ENCODE measurements around the gene CPT2. TPM values are rescaled to one million over a fixed set of nuclear protein-coding genes. Genes with fewer than 3 reads are reported as not detected.

Gene CPT2
- 30.2 TPM for total RNA-seq

GRCh38 chr1:53196485-53197290 is at the start of gene CPT2:
CPT2 (plus strand) TSS chr1:53196824; CDS start chr1:53196944, 120 bp downstream.
- DNase-seq (ENCODE audit: low read depth in 2 of 3, low spot score in 2 of 3), result peak; percentile 58 to 93 (median 87)

- DNase-seq (ENCODE audit: low read depth in 2 of 3, low spot score in 2 of 3), result no peak
Measured at GRCh38 chr1:53147174-53147573, 49.5 kb upstream of the CPT2 start.

GRCh38 chr1:53148123-53148522 is 48.5 kb upstream of the CPT2 start:
- DNase-seq (ENCODE audit: low read depth in 2 of 3, low spot score in 2 of 3), result no peak

DNA sequence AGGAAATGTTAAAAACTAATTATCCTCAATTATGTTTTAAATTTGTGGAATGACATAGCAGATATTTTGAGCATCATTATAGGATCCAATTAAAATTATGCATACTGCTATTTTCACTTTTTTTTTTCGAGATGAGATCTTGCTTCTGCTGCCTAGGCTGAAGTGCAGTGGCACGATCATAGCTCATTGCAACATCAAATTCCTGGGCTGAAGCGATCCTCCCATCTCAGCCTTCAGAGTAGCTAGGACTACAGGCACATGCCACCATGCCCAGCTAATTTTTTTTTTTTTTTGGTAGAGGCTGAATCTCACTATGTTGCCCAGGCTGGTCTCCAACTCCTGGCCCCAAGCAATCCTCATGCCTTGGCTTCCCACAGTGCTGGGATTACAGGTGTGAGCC is 42.9 kb upstream of the CPT2 start:
- no peak for DNase-seq (ENCODE audit: low read depth in 2 of 3, low spot score in 2 of 3)

- no peak for DNase-seq (ENCODE audit: low read depth in 2 of 3, low spot score in 2 of 3)
Measured at GRCh38 chr1:53154859-53155438, 41.7 kb upstream of the CPT2 start.

DNA sequence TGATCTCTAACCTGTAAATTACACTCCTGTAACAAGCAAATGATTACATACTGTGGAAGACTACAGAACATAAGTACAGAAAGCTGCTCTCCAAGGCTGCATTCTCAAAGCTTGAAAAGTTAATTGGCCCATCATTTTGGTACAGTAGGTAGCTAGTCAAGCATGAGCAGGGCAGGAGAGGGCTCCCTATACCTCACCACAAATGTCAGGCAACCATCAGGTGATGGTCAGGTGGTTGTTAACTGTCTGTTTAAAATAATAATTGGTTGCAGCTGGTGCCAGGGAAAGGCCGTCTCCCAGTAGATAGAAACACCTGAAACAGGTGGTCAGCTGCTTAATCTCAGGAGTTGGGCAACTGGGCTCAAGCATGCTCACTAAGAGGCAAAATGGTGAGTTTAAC is 41.1 kb upstream of the CPT2 start:
- no peak for DNase-seq (ENCODE audit: low read depth in 2 of 3, low spot score in 2 of 3)

DNA sequence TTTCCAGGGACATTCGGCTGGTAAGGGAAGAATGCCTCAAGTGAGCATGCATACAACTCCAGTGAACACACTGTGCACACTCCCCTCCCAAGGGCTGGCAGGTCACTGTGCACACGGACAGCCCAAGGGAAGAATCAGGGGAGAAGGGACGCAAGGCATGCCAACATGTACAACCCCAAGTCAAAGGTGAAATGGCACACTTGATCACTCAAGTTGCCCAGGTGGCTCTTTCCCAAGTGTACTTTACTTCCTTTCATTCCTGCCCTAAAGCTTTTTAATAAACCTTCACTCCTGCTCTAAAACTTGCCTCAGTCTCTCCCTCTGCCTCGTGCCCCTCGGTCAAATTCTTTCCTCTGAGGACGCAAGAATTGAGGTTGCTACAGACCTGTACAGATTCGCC is 40.7 kb upstream of the CPT2 start:
- DNase-seq (ENCODE audit: low read depth in 2 of 3, low spot score in 2 of 3), result no peak

- no peak for DNase-seq (ENCODE audit: low read depth in 2 of 3, low spot score in 2 of 3)
Measured at GRCh38 chr1:53156783-53157182, 39.8 kb upstream of the CPT2 start.

DNA sequence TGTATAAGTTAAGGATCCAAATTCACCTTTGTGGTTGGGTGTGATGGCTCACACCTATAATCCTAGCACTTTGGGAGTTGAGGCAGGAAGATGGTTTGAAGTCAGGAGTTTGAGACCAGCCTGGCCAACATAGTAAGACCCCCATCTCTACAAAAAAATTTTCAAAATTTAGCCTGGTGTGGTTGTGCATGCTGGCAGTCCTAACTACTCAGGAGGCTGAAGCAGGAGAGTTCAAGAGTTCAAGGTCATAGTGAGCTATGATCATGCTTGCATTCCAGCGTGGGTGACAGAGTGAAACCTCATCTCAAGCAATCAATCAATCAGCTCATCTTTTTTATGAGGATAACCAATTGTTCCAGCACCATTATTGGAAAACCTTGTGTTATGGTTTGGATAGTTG is 37.7 kb upstream of the CPT2 start:
- DNase-seq (ENCODE audit: low read depth in 2 of 3, low spot score in 2 of 3), result no peak

DNA sequence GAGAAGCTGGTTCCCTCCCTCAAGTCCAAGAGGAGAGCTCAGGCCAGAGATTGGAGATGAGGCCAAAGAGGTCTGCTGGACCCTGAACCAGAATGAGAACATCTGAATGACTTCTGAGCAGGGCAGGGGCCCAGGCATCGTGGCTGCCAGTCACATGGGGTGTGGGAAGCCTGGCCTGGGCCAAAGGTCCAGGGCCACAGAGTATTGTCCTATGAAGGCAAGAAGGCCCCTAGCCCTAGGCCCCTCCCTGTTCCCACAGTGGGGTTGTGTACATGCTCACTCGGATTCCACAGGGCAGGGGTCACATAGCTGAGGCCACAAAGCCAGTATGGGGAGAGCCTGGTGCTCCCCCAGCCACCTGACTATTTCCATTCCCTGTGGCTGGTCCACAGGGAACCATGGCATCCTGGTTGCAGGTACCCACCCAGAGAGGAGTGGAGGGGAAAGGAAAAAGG is 35.7 kb upstream of the CPT2 start:
- no peak for DNase-seq (ENCODE audit: low read depth in 2 of 3, low spot score in 2 of 3)

GRCh38 chr1:53162621-53163020 is 34.0 kb upstream of the CPT2 start:
- DNase-seq (ENCODE audit: low read depth in 2 of 3, low spot score in 2 of 3), result no peak

GRCh38 chr1:53163291-53163768 is 33.3 kb upstream of the CPT2 start:
- DNase-seq (ENCODE audit: low read depth in 2 of 3, low spot score in 2 of 3), result no peak

- no peak for DNase-seq (ENCODE audit: low read depth in 2 of 3, low spot score in 2 of 3)
Measured at GRCh38 chr1:53165408-53165961, 31.1 kb upstream of the CPT2 start.

- DNase-seq (ENCODE audit: low read depth in 2 of 3, low spot score in 2 of 3), result no peak
Measured at GRCh38 chr1:53166366-53166765, 30.3 kb upstream of the CPT2 start.

- no peak for DNase-seq (ENCODE audit: low read depth in 2 of 3, low spot score in 2 of 3)
Measured at GRCh38 chr1:53166912-53167311, 29.7 kb upstream of the CPT2 start.

DNA sequence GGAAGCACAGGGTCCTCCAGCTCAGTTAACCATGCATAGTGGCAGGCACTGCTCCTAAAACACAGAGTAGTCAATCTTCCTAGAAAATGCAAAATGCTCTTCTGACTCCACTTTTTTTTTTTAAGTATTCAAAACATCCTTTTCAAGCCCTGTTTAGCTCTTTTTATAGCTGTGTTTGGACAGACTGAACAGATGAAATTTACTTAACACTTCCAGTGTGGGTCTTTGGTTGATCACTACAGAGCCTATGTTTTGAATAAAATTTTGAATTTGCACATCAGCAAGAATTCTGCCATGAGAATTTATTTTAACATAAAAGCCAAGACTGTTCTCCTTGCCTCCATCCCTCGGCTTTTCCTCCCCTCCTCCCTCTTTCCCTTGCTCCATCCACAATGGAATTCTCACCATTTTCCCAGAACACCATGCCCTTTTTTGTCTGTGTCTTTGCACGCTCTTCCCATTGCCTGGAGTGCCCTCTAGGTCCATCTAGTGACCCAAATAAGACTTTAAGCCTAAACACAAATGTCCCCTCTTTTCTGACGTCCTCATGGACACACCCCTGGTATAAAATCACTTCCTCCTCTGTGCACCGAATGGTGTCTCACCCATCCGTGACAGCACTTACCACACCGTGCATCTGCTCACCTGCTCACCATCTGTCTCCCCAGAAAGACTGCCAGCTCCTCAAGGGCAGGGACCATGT is 24.0 kb upstream of the CPT2 start:
- DNase-seq (ENCODE audit: low read depth in 2 of 3, low spot score in 2 of 3), result no peak

- no peak for DNase-seq (ENCODE audit: low read depth in 2 of 3, low spot score in 2 of 3)
Measured at GRCh38 chr1:53174971-53175913, 21.4 kb upstream of the CPT2 start.

- no peak for DNase-seq (ENCODE audit: low read depth in 2 of 3, low spot score in 2 of 3)
Measured at GRCh38 chr1:53176452-53177208, 20.0 kb upstream of the CPT2 start.

DNA sequence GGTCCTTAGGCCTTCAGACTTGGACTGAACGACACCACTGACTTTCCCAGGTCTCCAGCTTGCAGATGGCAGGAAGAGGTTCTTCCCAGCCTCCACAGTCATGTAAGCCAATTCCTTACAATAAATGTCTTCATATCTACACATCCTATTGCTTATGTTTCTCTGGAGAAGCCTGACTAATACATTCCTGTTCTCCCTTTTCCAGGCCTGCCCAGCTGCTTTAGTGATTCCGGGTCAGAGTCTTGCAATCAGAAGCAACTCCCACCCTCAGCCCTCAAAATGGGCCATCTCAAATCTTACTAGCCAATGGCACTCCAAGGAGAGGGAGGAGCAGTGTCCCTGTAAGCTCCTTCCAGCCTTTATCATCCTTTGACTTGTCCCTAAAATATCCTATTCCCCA is 16.4 kb upstream of the CPT2 start:
- DNase-seq (ENCODE audit: low read depth in 2 of 3, low spot score in 2 of 3), result no peak

Data from hematopoietic multipotent progenitor cell (in vitro differentiated cells).